Hepatic stellate cell (primary cell): Measurements from ENCODE around the gene ERBIN.

Experiments
- DNase-seq: peaks from one replicate; pipeline ENCODE4 v3.0.0; 2011; ENCODE audit warnings: low spot score

Gene ERBIN

DNA sequence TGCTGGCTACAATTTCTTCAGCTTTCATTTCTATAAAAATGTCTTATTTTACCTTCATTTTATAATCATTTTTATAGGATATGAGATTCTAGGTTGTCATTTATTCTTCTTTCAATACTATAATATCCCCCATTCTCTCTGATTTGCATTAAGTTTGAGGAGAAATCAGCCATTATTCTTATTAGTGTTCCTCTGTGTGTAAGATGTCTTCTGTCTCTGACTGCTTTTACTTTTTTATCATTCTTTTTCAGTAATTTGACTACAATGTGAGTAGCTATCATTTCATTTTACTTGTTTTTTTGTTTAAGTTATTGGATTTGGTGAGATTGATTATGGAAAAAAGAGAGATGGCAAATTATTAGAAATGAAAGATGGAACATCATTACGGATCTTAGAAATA is 204.1 kb downstream of the ERBIN start:
- no peak for DNase-seq
